Testis (tissue), 3 donors: ENCODE measurements around the gene MARVELD2. TPM values are rescaled to one million over a fixed set of nuclear protein-coding genes. Genes with fewer than 3 reads are reported as not detected.
"Not testable (repeated sequence)": the region's sequence is repeated elsewhere in the genome, so short reads cannot be mapped to it uniquely, and the experiment has no call there.

Experiments
- DNase-seq: peaks from one replicate; pipeline ENCODE4 v3.0.0-alpha.2; 2019
- H3K27ac ChIP-seq, 2 donors: fragments of 200-600 bp; sonication (generic); one replicate each; pipeline ENCODE4 v1.5.1; 2019
- H3K27me3 ChIP-seq: fragments of 200-600 bp; sonication (generic); one replicate; pipeline ENCODE4 v1.5.1; 2019
- H3K36me3 ChIP-seq: fragments of 200-600 bp; sonication (generic); one replicate; pipeline ENCODE4 v1.5.1; 2017; ENCODE audit warnings: low read depth; ENCODE audit errors: missing control alignments
- H3K4me1 ChIP-seq: fragments of 200-600 bp; sonication (generic); one replicate; pipeline ENCODE4 v1.5.1; 2019
- H3K4me3 ChIP-seq, 2 donors: fragments of 200-600 bp; sonication (generic); one replicate each; pipeline ENCODE4 v1.5.1; 2017 to 2019
- H3K9me3 ChIP-seq: fragments of 200-600 bp; sonication (generic); one replicate; pipeline ENCODE4 v1.5.1; 2017
- POLR2A ChIP-seq: fragments of 450-650 bp; IDR thresholded peaks from one replicate; pipeline ENCODE4 v1.6.1; 2017; ENCODE audit warnings: antibody characterized with exemption, mild to moderate bottlenecking, moderate library complexity
- WGBS, 2 donors: methylation state at CpG; one replicate each; pipeline ENCODE4 v1.1.5; 2018; 5-methylcytosine and 5-hydroxymethylcytosine counted together
- intact Hi-C: fragments of 100-400 bp; cut with DNase I; formaldehyde crosslinking; loops from one replicate; pipeline ENCODE4 v1.15.1; 2023; ENCODE audit warnings: low total_unique reads
- polyA plus RNA-seq: library from polyadenylated mRNA; stranded (reverse); fragments of 350-450 nt; fragmentation: Illumina TruSeq; extraction: RNeasy Lipid Tissue Mini Kit (QIAGEN cat#74804); gene quantifications from one replicate; pipeline ENCODE4 v1.2.3, GENCODE V29; 2014; ENCODE audit warnings: low read depth, low replicate concordance; ENCODE audit not compliant: insufficient read depth
- total RNA-seq, 2 donors: library from RNA; depleted of rRNA; stranded (reverse); fragments of >200 nt; gene quantifications; one replicate each; pipeline ENCODE4 v1.2.3, GENCODE V29; 2016
- TF ChIP-seq, protein P1 (sequence below), 3 experiments: fragments of 450-650 bp in 2 of 3; fragments of 200-600 bp in 1 of 3; sonication (generic) in 1 of 3; IDR thresholded peaks; one replicate each; pipeline ENCODE4 v1.5.1; 2016 to 2019; ENCODE audit warnings: antibody characterized with exemption in 3 of 3, mild to moderate bottlenecking in 2 of 3, moderate library complexity in 1 of 3

Gene MARVELD2
- total and polyA plus RNA-seq, 3 donors from 2014 or later = 5.5 to 6.9 (median 5.9) TPM

GRCh38 chr5:69467442-69468225 is 52.7 kb downstream of the MARVELD2 start:
- H3K9me3 ChIP-seq = no peaks in the 10 kb centered on the region
- DNase-seq = no peak
- intact Hi-C loops = no loop called here
- TF ChIP-seq, protein P1, sequence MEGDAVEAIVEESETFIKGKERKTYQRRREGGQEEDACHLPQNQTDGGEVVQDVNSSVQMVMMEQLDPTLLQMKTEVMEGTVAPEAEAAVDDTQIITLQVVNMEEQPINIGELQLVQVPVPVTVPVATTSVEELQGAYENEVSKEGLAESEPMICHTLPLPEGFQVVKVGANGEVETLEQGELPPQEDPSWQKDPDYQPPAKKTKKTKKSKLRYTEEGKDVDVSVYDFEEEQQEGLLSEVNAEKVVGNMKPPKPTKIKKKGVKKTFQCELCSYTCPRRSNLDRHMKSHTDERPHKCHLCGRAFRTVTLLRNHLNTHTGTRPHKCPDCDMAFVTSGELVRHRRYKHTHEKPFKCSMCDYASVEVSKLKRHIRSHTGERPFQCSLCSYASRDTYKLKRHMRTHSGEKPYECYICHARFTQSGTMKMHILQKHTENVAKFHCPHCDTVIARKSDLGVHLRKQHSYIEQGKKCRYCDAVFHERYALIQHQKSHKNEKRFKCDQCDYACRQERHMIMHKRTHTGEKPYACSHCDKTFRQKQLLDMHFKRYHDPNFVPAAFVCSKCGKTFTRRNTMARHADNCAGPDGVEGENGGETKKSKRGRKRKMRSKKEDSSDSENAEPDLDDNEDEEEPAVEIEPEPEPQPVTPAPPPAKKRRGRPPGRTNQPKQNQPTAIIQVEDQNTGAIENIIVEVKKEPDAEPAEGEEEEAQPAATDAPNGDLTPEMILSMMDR (IDR thresholded peaks at IDR 0.05) = no peak
- TF ChIP-seq POLR2A = no peak
- no peaks in the 10 kb centered on the region for H3K4me1 ChIP-seq
- H3K27ac ChIP-seq = no peak overlapping the region
- H3K4me3 ChIP-seq = no peak overlapping the region
- no peaks in the 10 kb centered on the region for H3K27me3 ChIP-seq
- 73 to 74% methylated on average over 8 of the region's 8 CpGs for WGBS, 2 donors
- no peaks in the 10 kb centered on the region for H3K36me3 ChIP-seq

DNA sequence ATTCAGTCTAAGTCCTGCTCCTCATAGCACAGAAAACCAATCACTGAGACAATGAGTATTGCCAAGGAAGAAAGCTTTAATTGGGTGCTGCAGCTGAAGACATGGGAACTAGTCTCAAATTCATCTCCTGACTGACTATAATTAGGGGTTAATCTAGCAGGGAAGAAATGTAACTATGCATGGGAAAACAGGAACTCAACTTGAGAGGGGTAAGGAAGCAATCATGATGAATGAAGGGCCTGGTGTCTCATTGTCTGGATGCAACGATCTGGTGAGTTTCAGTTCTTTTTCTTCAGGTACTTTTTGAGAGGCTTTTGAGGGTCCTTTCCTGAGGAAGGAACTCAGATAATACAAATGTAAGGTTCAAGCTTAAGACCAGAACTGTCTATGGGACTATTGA is 53.7 kb downstream of the MARVELD2 start:
- Histone ChIP-seq H3K27me3 (no peaks in the 10 kb centered on the region), H3K4me3 (no peak overlapping the region), H3K9me3 (no peaks in the 10 kb centered on the region), H3K36me3 (no peaks in the 10 kb centered on the region), H3K4me1 (no peaks in the 10 kb centered on the region), H3K27ac (no peak overlapping the region)
- 33 to 50% methylated on average over 1 of the region's 1 CpG for whole genome bisulfite sequencing, 2 donors
- DNase-seq = no peak
- intact Hi-C loops = no loop called here
- TF ChIP-seq, protein P1 (IDR thresholded peaks at IDR 0.05) = no peak
- TF ChIP-seq POLR2A = no peak

- H3K27ac ChIP-seq, DNase-seq, H3K4me3 ChIP-seq, intact Hi-C loops, H3K9me3 ChIP-seq, H3K27me3 ChIP-seq, H3K4me1 ChIP-seq, H3K36me3 ChIP-seq: not testable (repeated sequence)
- WGBS, 2 donors = 87 to 91% methylated on average over 6 of the region's 6 CpGs
These were observed 56.6 kb downstream of the MARVELD2 start for GRCh38 chr5:69471516-69471915.

DNA sequence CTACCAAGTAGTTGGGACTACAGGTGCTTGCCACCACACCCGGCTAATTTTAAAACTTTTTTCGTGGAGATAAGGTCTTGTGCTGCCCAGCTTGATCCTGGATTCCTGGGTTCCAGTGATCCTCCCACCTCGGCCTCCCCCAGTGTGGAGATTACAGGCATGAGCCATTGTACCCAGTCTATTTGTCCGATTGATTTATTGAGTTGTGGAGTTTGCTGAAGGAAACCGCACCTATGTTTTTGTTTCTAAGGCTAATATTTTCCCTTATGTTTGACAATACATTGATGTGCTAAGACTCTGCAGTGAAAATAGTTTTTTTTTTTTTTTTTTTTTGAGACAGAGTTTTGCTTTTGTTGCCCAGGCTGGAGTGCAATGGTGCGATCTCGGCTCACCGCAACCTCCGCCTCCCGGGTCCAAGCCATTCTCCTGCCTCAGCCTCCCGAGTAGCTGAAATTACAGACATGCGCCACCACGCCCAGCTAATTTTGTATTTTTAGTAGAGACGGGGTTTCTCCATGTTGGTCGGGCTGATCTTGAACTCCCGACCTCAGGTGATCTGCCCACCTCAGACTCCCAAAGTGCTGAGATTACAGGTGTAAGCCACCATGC is 57.7 kb downstream of the MARVELD2 start:
- H3K4me3 ChIP-seq, DNase-seq, H3K27ac ChIP-seq, H3K36me3 ChIP-seq, H3K27me3 ChIP-seq, H3K4me1 ChIP-seq, intact Hi-C loops, H3K9me3 ChIP-seq: not testable (repeated sequence)
- 88 to 96% methylated on average over 16 of the region's 16 CpGs for WGBS, 2 donors

DNA sequence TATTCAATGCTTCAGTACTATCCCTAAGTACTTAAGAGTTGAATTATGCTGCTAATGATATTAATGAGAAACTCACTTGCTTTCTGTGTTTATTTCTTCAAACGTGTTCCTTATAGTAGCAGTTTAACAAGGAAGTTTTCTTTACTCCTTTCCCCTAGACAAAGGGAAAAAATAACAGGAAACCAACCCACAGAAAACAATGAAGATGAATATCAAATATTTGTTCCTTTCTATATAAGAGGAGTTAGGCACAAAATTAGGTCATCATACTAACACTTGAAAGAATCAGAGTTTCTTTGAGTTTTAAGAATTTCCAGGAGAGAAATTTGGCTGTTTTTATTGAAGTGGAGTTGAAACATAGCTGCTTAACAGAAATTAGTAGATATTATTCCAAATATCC is 62.3 kb downstream of the MARVELD2 start:
- no peak for DNase-seq
- WGBS, 2 donors = 16 to 27% methylated on average over 1 of the region's 1 CpG
- Histone ChIP-seq H3K27ac (no peak overlapping the region), H3K27me3 (no peaks in the 10 kb centered on the region), H3K9me3 (no peaks in the 10 kb centered on the region), H3K36me3 (no peaks in the 10 kb centered on the region), H3K4me3 (no peak overlapping the region), H3K4me1 (no peaks in the 10 kb centered on the region)
- TF ChIP-seq, protein P1 (IDR thresholded peaks at IDR 0.05) = no peak
- TF ChIP-seq POLR2A = no peak
- intact Hi-C loops = no loop called here

DNA sequence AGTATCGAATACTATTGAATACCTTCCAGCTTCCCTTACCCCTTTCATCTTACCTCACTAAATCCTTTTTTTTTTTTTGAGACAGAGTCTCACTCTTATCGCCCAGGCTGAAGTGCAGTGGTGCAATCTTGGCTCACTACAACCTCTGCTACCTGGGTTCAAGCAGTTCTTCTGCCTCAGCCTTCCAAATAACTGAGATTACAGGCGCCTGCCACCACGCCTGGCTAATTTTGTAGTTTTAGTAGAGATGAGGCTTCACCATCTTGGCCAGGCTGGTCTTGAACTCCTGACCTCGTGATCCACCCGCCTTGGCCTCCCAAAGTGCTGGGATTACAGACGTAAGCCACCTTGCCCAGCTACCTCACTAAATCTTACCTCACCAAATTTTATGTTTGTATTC is 63.4 kb downstream of the MARVELD2 start:
- H3K27me3 ChIP-seq, H3K4me1 ChIP-seq, DNase-seq, intact Hi-C loops, H3K9me3 ChIP-seq, H3K4me3 ChIP-seq, H3K36me3 ChIP-seq, H3K27ac ChIP-seq: not testable (repeated sequence)
- WGBS, 2 donors = 81 to 91% methylated on average over 7 of the region's 7 CpGs
